GM19397 (cell line): Measurements from ENCODE around the gene MAST2.
"Not testable (repeated sequence)": the region's sequence is repeated elsewhere in the genome, so short reads cannot be mapped to it uniquely, and the experiment has no call there.

Experiments
- ATAC-seq: cut with Tn5 transposase; IDR thresholded peaks from one replicate; pipeline ENCODE4 v1.9.1; 2021; ENCODE audit warnings: mild to moderate bottlenecking, moderate library complexity; ENCODE audit not compliant: unreplicated experiment

The MAST2 gene

GRCh38 chr1:45857101-45857700 lies 53.8 kb downstream of the MAST2 start:
- ATAC-seq, result no peak

DNA sequence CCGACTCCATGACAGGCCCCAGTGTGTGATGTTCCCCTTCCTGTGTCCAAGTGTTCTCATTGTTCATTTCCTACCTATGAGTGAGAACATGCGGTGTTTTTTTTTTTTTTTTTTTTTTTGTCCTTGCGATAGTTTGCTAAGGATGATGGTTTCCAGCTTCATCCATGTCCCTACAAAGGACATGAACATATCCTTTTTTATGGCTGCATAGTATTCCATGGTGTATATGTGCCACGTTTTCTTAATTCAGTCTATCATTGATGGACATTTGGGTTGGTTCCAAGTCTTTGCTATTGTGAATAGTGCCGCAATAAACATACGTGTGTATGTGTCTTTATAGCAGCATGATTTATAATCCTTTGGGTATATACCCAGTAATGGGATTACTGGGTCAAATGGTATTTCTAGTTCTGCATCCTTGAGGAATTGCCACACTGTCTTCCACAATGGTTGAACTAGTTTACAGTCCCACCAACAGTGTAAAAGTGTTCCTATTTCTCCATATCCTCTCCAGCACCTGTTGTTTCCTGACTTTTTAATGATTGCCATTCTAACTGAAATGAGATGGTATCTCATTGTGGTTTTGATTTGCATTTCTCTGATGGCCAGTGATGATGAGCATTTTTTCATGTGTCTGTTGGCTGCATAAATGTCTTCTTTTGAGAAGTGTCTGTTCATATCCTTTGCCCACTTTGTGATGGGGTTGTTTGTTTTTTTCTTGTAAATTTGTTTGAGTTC lies 54.5 kb downstream of the MAST2 start:
- not testable (repeated sequence) for ATAC-seq

DNA sequence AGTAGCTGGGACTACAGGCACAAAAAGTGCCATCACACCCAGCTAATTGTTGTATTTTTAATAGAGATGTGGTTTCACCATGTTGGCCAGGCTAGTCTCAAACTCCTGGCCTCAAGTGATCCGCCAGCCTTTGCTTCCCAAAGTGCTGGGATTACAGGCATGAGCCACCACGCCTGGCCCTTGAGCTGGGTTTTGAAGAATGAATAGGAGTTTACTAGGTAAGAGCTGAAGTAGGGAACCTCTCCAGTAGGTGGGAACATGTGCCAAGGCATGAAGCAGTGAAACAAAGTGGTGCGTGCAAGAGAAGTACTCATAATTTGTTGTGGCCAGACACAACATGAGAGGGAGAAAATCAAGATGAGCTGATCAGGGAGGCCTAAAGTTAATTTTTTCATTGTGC lies 55.8 kb downstream of the MAST2 start:
- ATAC-seq, result no peak

- ATAC-seq, result no peak
These were observed 58.6 kb downstream of the MAST2 start for GRCh38 chr1:45862008-45862407.

DNA sequence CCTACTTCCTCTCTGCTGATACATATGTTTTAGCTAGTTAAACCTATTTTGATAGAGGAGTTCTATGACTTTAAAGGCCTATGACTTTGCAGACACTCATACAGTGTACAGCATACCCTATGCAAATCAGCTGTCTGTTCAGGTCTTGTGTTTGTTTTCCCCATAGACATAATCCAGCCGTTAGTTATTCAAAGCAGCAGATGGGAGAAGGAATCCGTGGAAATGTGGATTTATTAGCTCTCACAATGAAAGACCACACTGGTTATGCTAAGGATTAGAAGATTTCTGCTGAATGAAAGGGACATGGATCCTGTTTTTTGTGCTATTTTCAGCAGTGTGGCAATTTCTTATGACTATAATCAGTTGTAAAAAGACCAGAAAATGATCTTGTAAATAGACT lies 59.8 kb downstream of the MAST2 start:
- ATAC-seq, result no peak

DNA sequence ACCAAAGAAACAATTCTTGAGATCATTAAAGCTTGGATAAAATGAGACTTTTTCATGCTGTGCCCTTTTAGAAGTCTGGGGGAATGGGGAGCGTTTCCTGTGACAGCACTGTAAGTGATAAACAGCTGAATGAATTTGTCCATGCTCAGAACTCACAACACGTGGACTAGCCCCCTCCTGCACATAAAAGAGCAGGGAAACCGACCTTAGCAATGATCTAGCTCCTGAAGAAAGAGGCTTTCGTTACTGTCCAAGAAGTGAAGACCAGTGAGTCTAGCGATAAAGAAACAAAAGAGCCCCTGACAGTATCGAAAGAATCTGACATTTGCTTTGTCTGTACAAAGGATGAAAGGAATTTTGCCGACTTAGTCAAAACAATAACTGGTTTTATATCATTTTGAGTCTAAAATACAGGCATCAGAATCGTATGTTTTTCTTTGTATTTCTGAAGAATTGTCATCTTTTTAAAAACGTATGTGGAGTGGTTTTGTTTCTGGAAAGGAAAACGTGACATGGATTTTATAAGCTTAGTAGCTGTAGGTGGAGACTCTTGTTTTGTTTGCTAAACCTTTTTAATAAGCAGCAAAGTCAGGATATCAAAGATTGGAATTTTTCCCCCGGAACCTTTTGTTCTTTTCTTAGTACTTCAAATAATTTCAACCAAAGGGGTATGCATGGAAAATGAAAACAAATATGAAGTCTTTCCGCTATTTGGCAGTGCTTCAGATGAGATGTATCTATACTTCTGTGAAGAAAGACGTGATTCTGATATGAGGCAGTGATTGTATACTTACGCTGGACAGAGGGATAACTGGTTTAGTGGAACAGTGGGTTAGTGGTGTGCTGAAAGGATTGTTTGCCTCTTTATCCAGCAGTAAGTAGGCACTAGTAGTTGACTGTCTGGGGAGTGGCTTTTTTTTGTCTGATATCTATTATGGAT lies 61.0 kb downstream of the MAST2 start:
- ATAC-seq, result no peak

DNA sequence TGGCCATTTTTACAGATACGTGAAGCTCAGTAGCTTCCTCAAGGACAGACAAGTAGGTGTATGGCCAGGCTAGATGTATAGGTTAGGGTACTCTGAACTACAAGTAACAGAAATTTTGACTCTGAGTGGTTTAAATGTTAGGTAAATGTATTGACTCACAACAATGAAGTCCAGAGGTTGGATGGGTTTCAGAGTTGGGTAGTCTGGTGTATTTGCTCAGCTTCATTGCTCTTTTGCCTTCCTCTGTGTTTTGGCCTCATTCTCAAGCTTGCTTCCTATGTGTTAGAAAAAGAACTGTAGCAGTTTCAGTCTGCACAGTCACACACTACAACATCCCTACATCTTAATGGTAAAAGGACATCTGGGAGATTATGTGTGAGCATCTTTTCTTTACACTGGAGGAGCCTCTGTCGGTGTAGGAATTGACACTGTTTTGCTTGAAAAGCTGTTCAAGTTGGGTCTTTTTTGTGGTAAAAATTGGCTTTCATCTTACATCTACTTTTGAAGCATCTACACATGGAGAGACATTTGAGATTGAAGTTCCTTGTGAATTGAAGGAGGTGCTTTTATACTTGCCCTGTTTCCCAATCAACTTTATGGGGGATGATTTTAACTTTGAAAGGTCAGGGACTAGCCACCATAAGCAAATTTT lies 64.4 kb downstream of the MAST2 start:
- ATAC-seq, result no peak

DNA sequence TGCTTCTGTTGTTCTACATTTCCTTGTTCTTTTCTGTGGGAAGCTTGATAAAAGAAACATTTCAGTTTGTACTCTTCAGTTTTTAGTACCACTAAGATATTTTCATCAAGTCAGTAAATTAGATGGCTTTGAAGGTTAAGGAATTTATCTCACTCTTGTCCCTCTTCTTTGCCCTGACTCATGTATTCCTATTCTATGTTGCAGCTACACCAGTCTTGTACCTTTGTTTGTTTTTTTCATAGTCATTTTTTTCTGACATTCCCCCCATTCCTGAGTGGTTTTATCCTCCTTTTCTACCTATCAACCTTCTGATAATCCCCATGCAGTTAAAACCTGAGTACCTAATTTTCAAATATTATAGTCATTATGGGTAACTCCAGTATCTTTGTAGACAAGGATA lies 65.4 kb downstream of the MAST2 start:
- no peak for ATAC-seq

GRCh38 chr1:45870500-45870899 lies 67.1 kb downstream of the MAST2 start:
- ATAC-seq, result no peak

DNA sequence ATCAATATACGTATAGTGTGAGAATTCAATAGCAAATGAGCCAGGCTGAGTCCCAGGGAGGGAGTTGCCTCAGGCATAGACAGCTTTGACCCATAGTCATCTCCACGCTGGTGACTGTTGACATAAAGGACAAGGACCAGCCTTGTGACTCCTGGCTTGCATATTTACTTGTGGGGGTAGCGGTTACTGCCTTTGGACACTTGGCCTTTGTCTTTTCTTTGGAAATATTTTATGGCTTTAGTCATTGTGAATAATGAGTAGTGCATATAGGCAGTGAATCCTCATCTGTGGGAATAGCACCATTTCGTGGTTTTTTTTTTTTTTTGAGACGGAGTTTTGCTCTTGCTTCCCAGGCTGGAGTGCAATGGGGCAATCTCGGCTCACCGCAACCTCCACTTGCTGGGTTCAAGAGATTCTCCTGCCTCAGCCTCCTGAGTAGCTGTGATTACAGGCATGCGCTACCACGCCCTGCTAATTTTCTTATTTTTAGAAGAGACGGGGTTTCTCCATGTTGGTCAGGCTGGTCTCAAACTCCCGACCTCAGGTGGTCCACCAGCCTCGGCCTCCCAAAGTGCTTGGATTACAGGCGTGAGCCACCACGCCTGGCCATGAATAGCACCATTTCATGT lies 68.9 kb downstream of the MAST2 start:
- ATAC-seq, result not testable (repeated sequence)

DNA sequence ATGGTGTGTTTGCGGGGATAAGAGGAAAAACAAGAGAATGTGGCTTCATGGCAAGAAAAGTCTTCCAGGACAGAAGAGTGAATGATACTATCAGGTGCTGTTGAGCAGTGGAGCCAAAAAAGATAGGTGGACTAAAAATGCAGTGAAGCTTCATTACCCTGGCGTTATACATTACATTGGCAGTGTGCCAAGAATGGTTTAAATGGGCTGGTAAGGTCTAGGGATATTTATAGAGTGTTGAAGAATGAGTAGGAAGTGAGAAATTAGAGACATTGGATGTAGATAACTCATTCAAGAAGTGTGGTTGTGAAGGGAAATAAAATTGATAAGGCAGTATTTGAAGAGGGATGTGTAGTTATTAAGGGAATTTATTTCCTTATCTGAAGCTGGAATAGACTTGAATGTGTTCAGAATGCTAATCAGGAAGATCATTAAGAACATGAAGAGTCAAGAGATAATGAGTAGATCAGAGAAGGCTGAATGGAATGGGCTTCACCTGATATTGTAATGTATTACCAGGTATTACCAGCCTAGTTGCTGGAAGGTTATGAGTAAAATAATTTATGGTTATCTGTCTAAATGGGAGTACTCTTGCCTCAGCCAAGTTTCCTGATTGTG lies 72.7 kb downstream of the MAST2 start:
- ATAC-seq, result no peak

DNA sequence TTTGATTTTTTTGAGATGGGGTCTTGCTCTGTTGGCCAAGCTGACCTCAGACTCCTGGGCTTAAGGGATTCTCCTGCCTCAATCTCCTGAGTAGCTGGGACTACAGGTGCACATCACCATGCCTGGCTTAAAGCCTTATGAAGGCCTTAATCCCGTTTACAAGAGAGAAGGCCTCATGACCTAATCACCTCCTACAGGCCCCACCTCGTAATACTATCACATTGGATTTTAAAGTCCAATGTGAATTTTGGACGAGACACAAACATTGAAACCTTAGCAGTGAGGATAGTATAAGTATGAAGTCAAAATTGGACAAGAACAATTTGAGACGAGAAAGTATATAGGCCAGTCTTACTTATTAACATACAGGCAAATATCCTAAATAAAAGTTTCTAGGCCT lies 73.9 kb downstream of the MAST2 start:
- no peak for ATAC-seq

DNA sequence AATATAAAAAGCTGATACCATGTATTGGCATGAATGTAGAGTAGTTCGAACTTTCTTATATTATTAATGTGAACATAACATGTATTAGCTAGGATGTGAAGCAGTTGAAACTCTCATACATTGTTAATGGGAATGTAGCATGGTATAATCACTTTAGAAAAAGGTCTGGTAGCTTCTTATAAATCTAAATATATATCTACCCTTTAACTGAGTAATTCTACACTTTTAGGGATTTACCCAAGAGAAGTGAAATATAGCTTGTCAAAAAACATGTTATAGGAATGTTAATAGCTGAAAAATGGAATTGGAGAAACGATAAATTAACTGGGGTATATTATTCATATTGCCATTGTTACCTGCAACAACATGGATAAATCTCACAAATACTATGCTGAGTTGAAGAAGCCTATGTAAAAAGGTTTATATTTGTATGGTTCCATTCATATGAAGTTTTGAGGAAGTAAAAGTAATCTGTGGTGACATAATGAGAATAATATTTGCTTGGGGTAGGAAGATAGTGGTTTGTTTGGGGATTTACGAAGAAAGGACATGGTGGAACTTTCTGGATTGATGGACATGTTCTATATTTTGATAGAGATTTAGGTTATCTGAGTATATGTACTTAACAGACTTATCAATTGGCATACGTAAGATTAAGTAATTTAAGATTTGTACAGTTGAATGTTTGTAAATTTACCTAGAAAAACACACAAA lies 76.6 kb downstream of the MAST2 start:
- no peak for ATAC-seq

GRCh38 chr1:45880930-45881329 lies 77.5 kb downstream of the MAST2 start:
- ATAC-seq, result no peak

- no peak for ATAC-seq
These were observed 80.2 kb downstream of the MAST2 start for GRCh38 chr1:45883658-45884057.

DNA sequence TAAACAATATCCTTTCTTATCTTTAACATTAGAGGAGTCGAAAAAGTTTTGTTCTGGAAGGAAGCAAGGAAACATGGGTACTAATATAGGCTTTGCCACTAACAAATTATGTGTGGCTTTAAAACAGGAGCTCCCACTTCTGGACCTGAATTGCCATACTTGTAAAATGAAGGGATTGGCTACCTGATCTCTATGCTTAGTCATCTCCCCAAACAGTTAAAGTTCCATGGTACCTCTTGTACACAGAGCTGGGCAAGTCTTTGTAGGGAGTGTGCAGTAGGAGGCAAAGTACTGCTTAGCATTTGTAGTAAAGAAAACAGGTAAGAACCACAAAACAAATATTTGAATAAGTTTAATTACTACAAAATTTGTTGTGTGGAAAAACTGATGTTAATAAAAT lies 81.3 kb downstream of the MAST2 start:
- no peak for ATAC-seq

DNA sequence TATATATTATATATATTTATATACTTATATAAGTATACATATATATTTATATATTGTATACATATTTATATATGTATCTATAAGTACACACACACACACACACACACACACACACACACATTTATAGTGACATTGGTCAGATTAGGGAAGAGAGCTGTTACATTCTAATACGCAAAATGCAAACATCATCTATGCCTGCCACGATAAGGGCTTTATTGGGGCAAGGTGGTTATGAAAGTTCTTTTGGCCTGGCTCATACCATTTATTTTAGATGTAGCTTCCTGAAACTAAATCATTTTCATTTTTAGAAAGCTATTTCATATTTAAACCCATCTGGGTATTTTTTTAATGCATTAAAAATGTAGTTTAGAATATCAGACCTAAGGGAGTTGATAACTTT lies 82.8 kb downstream of the MAST2 start:
- ATAC-seq, result no peak

DNA sequence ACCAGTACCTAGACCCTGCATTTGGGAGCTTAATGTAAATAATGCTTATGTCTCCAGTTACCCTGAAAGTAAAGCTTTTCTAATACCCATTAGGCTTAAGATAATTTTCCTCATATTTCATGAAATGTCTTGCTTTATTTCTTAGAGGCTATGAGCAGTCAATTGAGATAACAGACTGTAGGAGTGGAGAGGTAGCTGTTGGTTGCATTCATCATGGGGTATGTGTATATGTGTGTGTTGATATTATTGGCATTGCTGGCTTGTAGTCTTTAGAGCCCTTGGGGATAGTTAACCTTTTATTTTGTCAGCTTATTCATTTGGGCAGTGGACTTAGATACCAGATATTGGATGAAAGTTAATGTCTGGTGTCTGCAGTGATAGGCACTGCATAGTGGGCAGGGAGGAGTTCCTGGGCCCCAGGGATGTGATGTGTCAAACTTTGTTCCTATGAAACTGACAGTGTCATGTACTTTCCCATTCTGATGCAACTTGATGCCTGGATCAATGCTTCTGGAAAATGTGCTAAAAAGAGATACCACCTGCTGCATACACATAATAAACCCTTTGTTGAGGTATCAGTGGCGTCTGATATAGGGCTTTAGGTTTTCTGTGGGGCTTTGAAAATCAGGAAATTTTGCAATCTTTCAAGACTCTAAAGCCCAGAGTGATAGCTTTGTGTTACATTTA lies 83.9 kb downstream of the MAST2 start:
- no peak for ATAC-seq

DNA sequence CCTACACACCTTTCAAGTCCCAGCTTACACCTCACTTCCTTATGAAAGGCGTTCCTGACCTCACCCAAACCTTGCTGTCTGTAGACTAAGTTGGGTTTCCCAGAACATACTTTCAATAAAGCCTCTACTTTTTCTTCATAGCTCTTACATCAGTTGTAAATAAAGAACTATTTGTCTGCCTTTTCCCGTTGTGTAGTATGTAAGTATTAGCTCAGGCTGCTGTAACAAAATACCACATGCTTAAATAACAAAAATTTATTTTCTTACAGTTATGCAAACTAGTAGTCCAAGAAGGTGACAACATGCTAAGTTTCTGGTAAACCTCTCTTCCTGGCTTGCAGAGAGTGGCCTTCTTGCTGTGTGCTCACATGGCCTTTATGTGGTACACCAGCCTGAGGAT lies 86.7 kb downstream of the MAST2 start:
- no peak for ATAC-seq
